ENCODE data around the gene PHRF1. TPM values are rescaled to one million over a fixed set of nuclear protein-coding genes. Genes with fewer than 3 reads are reported as not detected.

PHRF1 gene
- total and polyA plus RNA-seq, 4 donors = 2.4 to 25.2 (median 18.8) TPM

DNA sequence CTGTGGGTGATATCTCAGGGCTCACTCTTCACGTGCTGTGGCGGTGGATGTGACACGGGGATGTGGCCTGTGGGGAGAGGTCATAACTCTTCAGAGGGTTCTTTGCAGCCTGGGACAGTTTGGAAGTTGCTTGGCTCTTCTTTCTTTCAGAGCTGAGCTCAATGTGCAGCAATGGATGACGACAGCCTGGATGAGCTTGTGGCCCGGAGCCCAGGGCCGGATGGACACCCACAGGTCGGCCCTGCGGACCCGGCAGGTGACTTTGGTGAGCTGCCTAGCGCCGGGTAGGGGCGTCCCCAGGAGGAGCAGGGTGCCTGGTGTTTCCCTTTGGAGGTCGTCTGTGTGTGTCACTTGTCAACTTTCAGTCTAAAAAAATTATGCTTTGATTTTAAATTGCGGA, 5.1 kb downstream of the PHRF1 start:
- no peak for DNase-seq (ENCODE audit: low spot score)
- peaks cover 0 to 13% (median 9%) of the 10 kb centered on the region in 4 donors for H3K36me3 ChIP-seq (ENCODE audit: control insufficient read depth in 4 of 4, insufficient read depth in 3 of 4, low read depth in 1 of 4, low read length in 3 of 4)

DNA sequence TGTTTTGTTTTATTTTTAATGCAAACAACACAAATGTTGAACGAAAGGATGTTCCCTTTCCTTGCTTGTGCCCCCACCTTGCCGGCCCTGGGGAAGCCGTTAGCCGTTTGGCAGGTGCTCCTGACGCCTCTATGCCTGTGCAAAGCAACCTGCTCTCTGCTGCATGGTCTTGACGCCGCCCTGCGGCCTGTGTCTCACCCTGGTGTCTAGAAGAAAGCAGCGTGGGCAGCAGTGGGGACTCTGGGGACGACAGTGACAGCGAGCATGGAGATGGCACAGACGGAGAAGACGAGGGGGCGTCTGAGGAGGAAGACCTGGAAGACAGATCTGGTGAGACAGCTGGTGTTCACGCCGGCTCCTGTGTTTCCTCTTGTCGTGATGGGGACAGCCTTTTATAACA, 5.5 kb downstream of the PHRF1 start:
- no peak for DNase-seq (ENCODE audit: low spot score)
- no peaks in the 10 kb centered on the region for H3K9me3 ChIP-seq (ENCODE audit: control insufficient read depth in 4 of 4, low read length in 3 of 4)
- H3K4me3 ChIP-seq (ENCODE audit: low read depth in 1 of 3, low read length in 3 of 3) = no peak overlapping the region
- peaks cover 0 to 13% (median 9%) of the 10 kb centered on the region in 4 donors for H3K36me3 ChIP-seq (ENCODE audit: control insufficient read depth in 4 of 4, insufficient read depth in 3 of 4, low read depth in 1 of 4, low read length in 3 of 4)
- WGBS = 87% methylated on average over 17 of the region's 17 CpGs
- H3K27ac ChIP-seq (ENCODE audit: low read depth in 1 of 2, low read length in 2 of 2) = no peak overlapping the region
- H3K9ac ChIP-seq (ENCODE audit: low read depth in 1 of 2, low read length in 2 of 2) = no peak overlapping the region
- TF ChIP-seq RAD21 (IDR thresholded peaks at IDR 0.05) (no peak), HNF4A (conservative IDR thresholded peaks at IDR 0.05) (peak in 1 of 2 donors; percentile 2)
- no peaks in the 10 kb centered on the region for H3K27me3 ChIP-seq (ENCODE audit: control insufficient read depth in 4 of 4, insufficient read depth in 4 of 4, low read length in 3 of 4)
- peaks cover 22 to 59% (median 50%) of the 10 kb centered on the region in 4 donors for H3K4me1 ChIP-seq (ENCODE audit: control insufficient read depth in 4 of 4, insufficient read depth in 4 of 4, low read length in 3 of 4)

More for the DNA sequence above, 5.1 kb downstream of the PHRF1 start:
- Histone ChIP-seq H3K9me3 (ENCODE audit: control insufficient read depth in 4 of 4, low read length in 3 of 4) (no peaks in the 10 kb centered on the region), H3K4me1 (ENCODE audit: control insufficient read depth in 4 of 4, insufficient read depth in 4 of 4, low read length in 3 of 4) (peaks cover 19 to 55% (median 47%) of the 10 kb centered on the region in 4 donors), H3K27ac (ENCODE audit: low read depth in 1 of 2, low read length in 2 of 2) (peak overlapping the region in 1 of 2 donors; percentile 34), H3K9ac (ENCODE audit: low read depth in 1 of 2, low read length in 2 of 2) (no peak overlapping the region), H3K4me3 (ENCODE audit: low read depth in 1 of 3, low read length in 3 of 3) (no peak overlapping the region), H3K27me3 (ENCODE audit: control insufficient read depth in 4 of 4, insufficient read depth in 4 of 4, low read length in 3 of 4) (no peaks in the 10 kb centered on the region)
- WGBS = 47% methylated on average over 14 of the region's 14 CpGs
- TF ChIP-seq RXRA (IDR thresholded peaks at IDR 0.05) (peak in 1 of 2 donors; percentile 54), HNF4A (conservative IDR thresholded peaks at IDR 0.05) (peak; percentile 12 to 58), HNF4G (IDR thresholded peaks at IDR 0.05) (no peak), EGR1 (IDR thresholded peaks at IDR 0.05; ENCODE audit: low read depth in 2 of 2) (no peak), GABPA (IDR thresholded peaks at IDR 0.05 in 1 of 2, conservative IDR thresholded peaks at IDR 0.05 in 1 of 2) (no peak), TAF1 (conservative IDR thresholded peaks at IDR 0.05) (no peak), NR2F2 (IDR thresholded peaks at IDR 0.05) (no peak)
- TF ChIP-seq, protein P1, sequence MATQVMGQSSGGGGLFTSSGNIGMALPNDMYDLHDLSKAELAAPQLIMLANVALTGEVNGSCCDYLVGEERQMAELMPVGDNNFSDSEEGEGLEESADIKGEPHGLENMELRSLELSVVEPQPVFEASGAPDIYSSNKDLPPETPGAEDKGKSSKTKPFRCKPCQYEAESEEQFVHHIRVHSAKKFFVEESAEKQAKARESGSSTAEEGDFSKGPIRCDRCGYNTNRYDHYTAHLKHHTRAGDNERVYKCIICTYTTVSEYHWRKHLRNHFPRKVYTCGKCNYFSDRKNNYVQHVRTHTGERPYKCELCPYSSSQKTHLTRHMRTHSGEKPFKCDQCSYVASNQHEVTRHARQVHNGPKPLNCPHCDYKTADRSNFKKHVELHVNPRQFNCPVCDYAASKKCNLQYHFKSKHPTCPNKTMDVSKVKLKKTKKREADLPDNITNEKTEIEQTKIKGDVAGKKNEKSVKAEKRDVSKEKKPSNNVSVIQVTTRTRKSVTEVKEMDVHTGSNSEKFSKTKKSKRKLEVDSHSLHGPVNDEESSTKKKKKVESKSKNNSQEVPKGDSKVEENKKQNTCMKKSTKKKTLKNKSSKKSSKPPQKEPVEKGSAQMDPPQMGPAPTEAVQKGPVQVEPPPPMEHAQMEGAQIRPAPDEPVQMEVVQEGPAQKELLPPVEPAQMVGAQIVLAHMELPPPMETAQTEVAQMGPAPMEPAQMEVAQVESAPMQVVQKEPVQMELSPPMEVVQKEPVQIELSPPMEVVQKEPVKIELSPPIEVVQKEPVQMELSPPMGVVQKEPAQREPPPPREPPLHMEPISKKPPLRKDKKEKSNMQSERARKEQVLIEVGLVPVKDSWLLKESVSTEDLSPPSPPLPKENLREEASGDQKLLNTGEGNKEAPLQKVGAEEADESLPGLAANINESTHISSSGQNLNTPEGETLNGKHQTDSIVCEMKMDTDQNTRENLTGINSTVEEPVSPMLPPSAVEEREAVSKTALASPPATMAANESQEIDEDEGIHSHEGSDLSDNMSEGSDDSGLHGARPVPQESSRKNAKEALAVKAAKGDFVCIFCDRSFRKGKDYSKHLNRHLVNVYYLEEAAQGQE (IDR thresholded peaks at IDR 0.05) = no peak
- TF ChIP-seq, protein P2, sequence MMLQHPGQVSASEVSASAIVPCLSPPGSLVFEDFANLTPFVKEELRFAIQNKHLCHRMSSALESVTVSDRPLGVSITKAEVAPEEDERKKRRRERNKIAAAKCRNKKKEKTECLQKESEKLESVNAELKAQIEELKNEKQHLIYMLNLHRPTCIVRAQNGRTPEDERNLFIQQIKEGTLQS (IDR thresholded peaks at IDR 0.05) = no peak

DNA sequence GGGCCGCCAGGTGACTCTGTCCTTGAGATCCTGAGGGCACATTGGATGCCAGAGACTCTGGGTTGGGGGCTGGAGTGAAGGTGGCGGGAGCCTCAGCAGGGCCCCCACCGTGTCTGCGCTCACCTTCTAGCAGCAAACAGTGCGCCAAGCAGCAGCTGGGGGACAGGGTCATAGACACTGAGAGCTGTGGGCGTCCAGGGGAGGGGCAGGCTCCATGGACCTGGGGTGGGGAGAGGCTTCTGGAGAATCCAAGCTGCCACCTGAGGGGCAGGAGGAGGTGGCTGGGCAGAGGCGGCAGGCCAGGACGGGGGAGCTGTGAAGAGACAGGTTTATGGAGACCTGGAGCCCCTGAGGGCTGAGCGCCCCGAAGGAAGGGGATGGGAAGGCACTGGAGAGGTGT, 8.0 kb downstream of the PHRF1 start:
- H3K4me3 ChIP-seq (ENCODE audit: low read depth in 1 of 3, low read length in 3 of 3) = no peak overlapping the region
- 96% methylated on average over 10 of the region's 10 CpGs for WGBS
- H3K36me3 ChIP-seq (ENCODE audit: control insufficient read depth in 4 of 4, insufficient read depth in 3 of 4, low read depth in 1 of 4, low read length in 3 of 4) = peaks cover 2 to 24% (median 12%) of the 10 kb centered on the region in 4 donors
- H3K4me1 ChIP-seq (ENCODE audit: control insufficient read depth in 4 of 4, insufficient read depth in 4 of 4, low read length in 3 of 4) = peaks cover 23 to 51% (median 40%) of the 10 kb centered on the region in 4 donors
- H3K9me3 ChIP-seq (ENCODE audit: control insufficient read depth in 4 of 4, low read length in 3 of 4) = no peaks in the 10 kb centered on the region
- no peak for TF ChIP-seq NR2F2 (IDR thresholded peaks at IDR 0.05)
- TF ChIP-seq, protein P3, sequence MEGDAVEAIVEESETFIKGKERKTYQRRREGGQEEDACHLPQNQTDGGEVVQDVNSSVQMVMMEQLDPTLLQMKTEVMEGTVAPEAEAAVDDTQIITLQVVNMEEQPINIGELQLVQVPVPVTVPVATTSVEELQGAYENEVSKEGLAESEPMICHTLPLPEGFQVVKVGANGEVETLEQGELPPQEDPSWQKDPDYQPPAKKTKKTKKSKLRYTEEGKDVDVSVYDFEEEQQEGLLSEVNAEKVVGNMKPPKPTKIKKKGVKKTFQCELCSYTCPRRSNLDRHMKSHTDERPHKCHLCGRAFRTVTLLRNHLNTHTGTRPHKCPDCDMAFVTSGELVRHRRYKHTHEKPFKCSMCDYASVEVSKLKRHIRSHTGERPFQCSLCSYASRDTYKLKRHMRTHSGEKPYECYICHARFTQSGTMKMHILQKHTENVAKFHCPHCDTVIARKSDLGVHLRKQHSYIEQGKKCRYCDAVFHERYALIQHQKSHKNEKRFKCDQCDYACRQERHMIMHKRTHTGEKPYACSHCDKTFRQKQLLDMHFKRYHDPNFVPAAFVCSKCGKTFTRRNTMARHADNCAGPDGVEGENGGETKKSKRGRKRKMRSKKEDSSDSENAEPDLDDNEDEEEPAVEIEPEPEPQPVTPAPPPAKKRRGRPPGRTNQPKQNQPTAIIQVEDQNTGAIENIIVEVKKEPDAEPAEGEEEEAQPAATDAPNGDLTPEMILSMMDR (IDR thresholded peaks at IDR 0.05; ENCODE audit: low read depth, low read length, missing input control) = no peak
- TF ChIP-seq HNF4G (IDR thresholded peaks at IDR 0.05) = no peak
- TF ChIP-seq, protein P1 (IDR thresholded peaks at IDR 0.05) = no peak
- no peak for TF ChIP-seq HNF4A (conservative IDR thresholded peaks at IDR 0.05)
- no peak for TF ChIP-seq RXRA (IDR thresholded peaks at IDR 0.05)
- TF ChIP-seq, protein P4, sequence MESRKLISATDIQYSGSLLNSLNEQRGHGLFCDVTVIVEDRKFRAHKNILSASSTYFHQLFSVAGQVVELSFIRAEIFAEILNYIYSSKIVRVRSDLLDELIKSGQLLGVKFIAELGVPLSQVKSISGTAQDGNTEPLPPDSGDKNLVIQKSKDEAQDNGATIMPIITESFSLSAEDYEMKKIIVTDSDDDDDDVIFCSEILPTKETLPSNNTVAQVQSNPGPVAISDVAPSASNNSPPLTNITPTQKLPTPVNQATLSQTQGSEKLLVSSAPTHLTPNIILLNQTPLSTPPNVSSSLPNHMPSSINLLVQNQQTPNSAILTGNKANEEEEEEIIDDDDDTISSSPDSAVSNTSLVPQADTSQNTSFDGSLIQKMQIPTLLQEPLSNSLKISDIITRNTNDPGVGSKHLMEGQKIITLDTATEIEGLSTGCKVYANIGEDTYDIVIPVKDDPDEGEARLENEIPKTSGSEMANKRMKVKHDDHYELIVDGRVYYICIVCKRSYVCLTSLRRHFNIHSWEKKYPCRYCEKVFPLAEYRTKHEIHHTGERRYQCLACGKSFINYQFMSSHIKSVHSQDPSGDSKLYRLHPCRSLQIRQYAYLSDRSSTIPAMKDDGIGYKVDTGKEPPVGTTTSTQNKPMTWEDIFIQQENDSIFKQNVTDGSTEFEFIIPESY (IDR thresholded peaks at IDR 0.05) = no peak
- no peak for TF ChIP-seq EGR1 (IDR thresholded peaks at IDR 0.05; ENCODE audit: low read depth in 2 of 2)
- no peak for TF ChIP-seq FOXA1 (IDR thresholded peaks at IDR 0.05)
- TF ChIP-seq, protein P5, sequence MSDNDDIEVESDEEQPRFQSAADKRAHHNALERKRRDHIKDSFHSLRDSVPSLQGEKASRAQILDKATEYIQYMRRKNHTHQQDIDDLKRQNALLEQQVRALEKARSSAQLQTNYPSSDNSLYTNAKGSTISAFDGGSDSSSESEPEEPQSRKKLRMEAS (IDR thresholded peaks at IDR 0.05) = no peak
- no peak for TF ChIP-seq GABPA (IDR thresholded peaks at IDR 0.05 in 1 of 2, conservative IDR thresholded peaks at IDR 0.05 in 1 of 2)
- H3K9ac ChIP-seq (ENCODE audit: low read depth in 1 of 2, low read length in 2 of 2) = no peak overlapping the region
- H3K27ac ChIP-seq (ENCODE audit: low read depth in 1 of 2, low read length in 2 of 2) = no peak overlapping the region
- H3K27me3 ChIP-seq (ENCODE audit: control insufficient read depth in 4 of 4, insufficient read depth in 4 of 4, low read length in 3 of 4) = no peaks in the 10 kb centered on the region
- no peak for DNase-seq (ENCODE audit: low spot score)
